ENCODE measurements around the gene CLRN1.

CLRN1 gene, protein sequence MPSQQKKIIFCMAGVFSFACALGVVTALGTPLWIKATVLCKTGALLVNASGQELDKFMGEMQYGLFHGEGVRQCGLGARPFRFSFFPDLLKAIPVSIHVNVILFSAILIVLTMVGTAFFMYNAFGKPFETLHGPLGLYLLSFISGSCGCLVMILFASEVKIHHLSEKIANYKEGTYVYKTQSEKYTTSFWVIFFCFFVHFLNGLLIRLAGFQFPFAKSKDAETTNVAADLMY

GRCh38 chr3:150972366-150973071 lies at the start of gene CLRN1:
TSS of gene CLRN1 (minus strand) at chr3:150972727. CDS start at chr3:150972708, 19 bp downstream.
- Histone ChIP-seq H3K4me3 (ENCODE audit: low read length, poor library complexity, severe bottlenecking) (no peak within 1 kb of the TSS), H3K9me3 (ENCODE audit: insufficient read depth, low read depth, low read length) (no peaks in the 10 kb centered on the region), H3K4me2 (ENCODE audit: low read depth, low read length, poor library complexity, severe bottlenecking) (no peak within 1 kb of the TSS)

GRCh38 chr3:151016478-151016795 lies 43.9 kb upstream of the CLRN1 start:
- no peak for TF ChIP-seq EZH2phosphoT487 (IDR thresholded peaks at IDR 0.05; ENCODE audit: borderline replicate concordance)
- TF ChIP-seq, protein P1, sequence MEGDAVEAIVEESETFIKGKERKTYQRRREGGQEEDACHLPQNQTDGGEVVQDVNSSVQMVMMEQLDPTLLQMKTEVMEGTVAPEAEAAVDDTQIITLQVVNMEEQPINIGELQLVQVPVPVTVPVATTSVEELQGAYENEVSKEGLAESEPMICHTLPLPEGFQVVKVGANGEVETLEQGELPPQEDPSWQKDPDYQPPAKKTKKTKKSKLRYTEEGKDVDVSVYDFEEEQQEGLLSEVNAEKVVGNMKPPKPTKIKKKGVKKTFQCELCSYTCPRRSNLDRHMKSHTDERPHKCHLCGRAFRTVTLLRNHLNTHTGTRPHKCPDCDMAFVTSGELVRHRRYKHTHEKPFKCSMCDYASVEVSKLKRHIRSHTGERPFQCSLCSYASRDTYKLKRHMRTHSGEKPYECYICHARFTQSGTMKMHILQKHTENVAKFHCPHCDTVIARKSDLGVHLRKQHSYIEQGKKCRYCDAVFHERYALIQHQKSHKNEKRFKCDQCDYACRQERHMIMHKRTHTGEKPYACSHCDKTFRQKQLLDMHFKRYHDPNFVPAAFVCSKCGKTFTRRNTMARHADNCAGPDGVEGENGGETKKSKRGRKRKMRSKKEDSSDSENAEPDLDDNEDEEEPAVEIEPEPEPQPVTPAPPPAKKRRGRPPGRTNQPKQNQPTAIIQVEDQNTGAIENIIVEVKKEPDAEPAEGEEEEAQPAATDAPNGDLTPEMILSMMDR (conservative IDR thresholded peaks at IDR 0.05; ENCODE audit: low read length) = no peak
- Histone ChIP-seq H3K9me3 (ENCODE audit: insufficient read depth, low read depth, low read length) (no peaks in the 10 kb centered on the region), H3K9ac (ENCODE audit: low read depth, low read length, poor library complexity, severe bottlenecking) (no peak overlapping the region), H3K27me3 (ENCODE audit: insufficient read depth, low read length, poor library complexity, severe bottlenecking) (no peaks in the 10 kb centered on the region), H3K9me2 (replicated peaks; ENCODE audit: low read depth, low read length) (no peaks in the 10 kb centered on the region), H3K4me2 (ENCODE audit: low read depth, low read length, poor library complexity, severe bottlenecking) (no peak overlapping the region), H4K20me1 (ENCODE audit: insufficient read depth, low read length, poor library complexity, severe bottlenecking) (no peaks in the 10 kb centered on the region), H3K4me1 (ENCODE audit: insufficient read depth, low read length, poor library complexity, severe bottlenecking) (peaks cover 8% of the 10 kb centered on the region), H3K79me2 (ENCODE audit: insufficient read depth, low read length) (no peaks in the 10 kb centered on the region), H2AFZ (ENCODE audit: low read length) (no peak overlapping the region), H3K36me3 (ENCODE audit: insufficient read depth, low read length) (no peaks in the 10 kb centered on the region), H3F3A (ENCODE audit: low read depth) (no peaks in the 10 kb centered on the region), H3K4me3 (ENCODE audit: low read length, poor library complexity, severe bottlenecking) (no peak overlapping the region)

More at GRCh38 chr3:150972366-150973071, at the start of gene CLRN1:
- H3K4me1 ChIP-seq (ENCODE audit: insufficient read depth, low read length, poor library complexity, severe bottlenecking) = no peaks in the 10 kb centered on the region
- H3F3A ChIP-seq (ENCODE audit: low read depth) = no peaks in the 10 kb centered on the region
- no peak within 1 kb of the TSS for H2AFZ ChIP-seq (ENCODE audit: low read length)
- no peaks in the 10 kb centered on the region for H3K9me2 ChIP-seq (replicated peaks; ENCODE audit: low read depth, low read length)
- no peaks in the 10 kb centered on the region for H4K20me1 ChIP-seq (ENCODE audit: insufficient read depth, low read length, poor library complexity, severe bottlenecking)
- no peak for TF ChIP-seq EZH2phosphoT487 (IDR thresholded peaks at IDR 0.05; ENCODE audit: borderline replicate concordance)
- TF ChIP-seq, protein P1 (conservative IDR thresholded peaks at IDR 0.05; ENCODE audit: low read length) = no peak
- no peaks in the 10 kb centered on the region for H3K27me3 ChIP-seq (ENCODE audit: insufficient read depth, low read length, poor library complexity, severe bottlenecking)
- H3K79me2 ChIP-seq (ENCODE audit: insufficient read depth, low read length) = no peaks in the 10 kb centered on the region
- H3K9ac ChIP-seq (ENCODE audit: low read depth, low read length, poor library complexity, severe bottlenecking) = no peak within 1 kb of the TSS
- no peaks in the 10 kb centered on the region for H3K36me3 ChIP-seq (ENCODE audit: insufficient read depth, low read length)

- Histone ChIP-seq H3K4me2 (ENCODE audit: low read depth, low read length, poor library complexity, severe bottlenecking) (no peak overlapping the region), H4K20me1 (ENCODE audit: insufficient read depth, low read length, poor library complexity, severe bottlenecking) (no peaks in the 10 kb centered on the region), H3K4me1 (ENCODE audit: insufficient read depth, low read length, poor library complexity, severe bottlenecking) (peaks cover 11% of the 10 kb centered on the region), H3K9me2 (replicated peaks; ENCODE audit: low read depth, low read length) (no peaks in the 10 kb centered on the region), H3K9ac (ENCODE audit: low read depth, low read length, poor library complexity, severe bottlenecking) (no peak overlapping the region), H3K36me3 (ENCODE audit: insufficient read depth, low read length) (no peaks in the 10 kb centered on the region), H3K27me3 (ENCODE audit: insufficient read depth, low read length, poor library complexity, severe bottlenecking) (no peaks in the 10 kb centered on the region), H3K79me2 (ENCODE audit: insufficient read depth, low read length) (no peaks in the 10 kb centered on the region), H3K4me3 (ENCODE audit: low read length, poor library complexity, severe bottlenecking) (no peak overlapping the region), H3F3A (ENCODE audit: low read depth) (no peaks in the 10 kb centered on the region), H2AFZ (ENCODE audit: low read length) (no peak overlapping the region), H3K9me3 (ENCODE audit: insufficient read depth, low read depth, low read length) (no peaks in the 10 kb centered on the region)
- TF ChIP-seq, protein P1 (conservative IDR thresholded peaks at IDR 0.05; ENCODE audit: low read length) = no peak
- no peak for TF ChIP-seq EZH2phosphoT487 (IDR thresholded peaks at IDR 0.05; ENCODE audit: borderline replicate concordance)
Observed at GRCh38 chr3:151015767-151016477, 43.4 kb upstream of the CLRN1 start.
